ENCODE results near the gene PTH1R.

GRCh38 chr3:46884427-46884826 lies 6.9 kb downstream of the PTH1R start:
- TF ChIP-seq CEBPB (IDR thresholded peaks at IDR 0.05) (no peak), MAX (IDR thresholded peaks at IDR 0.05) (no peak), NFIC (IDR thresholded peaks at IDR 0.05) (no peak)

All from Ishikawa (cell line).